Measurements from ENCODE around the gene FMNL3. TPM values are rescaled to one million over a fixed set of nuclear protein-coding genes. Genes with fewer than 3 reads are reported as not detected.
A peak's percentile ranks its signal among the peaks of the same experiment; 100 is the strongest.

Gene FMNL3
- total RNA-seq, 1 experiment from 2014 or later, result 39.2 TPM

DNA sequence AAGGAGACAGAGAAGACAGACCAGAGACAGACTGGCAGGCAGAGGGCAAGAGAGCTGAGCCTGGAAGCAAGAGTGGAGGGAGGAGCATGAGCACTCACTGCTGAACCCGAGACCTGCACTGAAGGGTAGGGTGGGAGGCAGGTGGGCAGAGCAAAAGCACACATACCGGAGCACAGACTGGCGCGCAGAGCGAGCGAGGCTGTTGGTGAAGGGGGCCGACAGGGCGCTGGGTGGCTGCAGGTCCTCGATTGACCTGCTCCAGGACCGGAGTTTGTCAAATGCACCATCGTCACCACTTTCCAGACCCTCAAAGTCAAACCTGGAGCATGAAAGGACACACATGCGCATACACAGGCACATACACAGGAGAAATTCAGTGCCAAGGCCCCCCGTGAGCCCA lies 48.9 kb downstream of the FMNL3 start:
- H3K4me1 ChIP-seq, result peaks cover 11% of the 10 kb centered on the region
- H3K27ac ChIP-seq, result no peak overlapping the region
- no peak overlapping the region for H3K4me3 ChIP-seq
- H3K27me3 ChIP-seq, result no peaks in the 10 kb centered on the region
- no peak for DNase-seq
- peaks cover 49% of the 10 kb centered on the region for H3K36me3 ChIP-seq
- H3K9me3 ChIP-seq (replicated peaks), result no peaks in the 10 kb centered on the region

- Histone ChIP-seq H3K9me3 (replicated peaks) (no peaks in the 10 kb centered on the region), H3K4me3 (no peak overlapping the region), H3K4me1 (no peaks in the 10 kb centered on the region), H3K36me3 (peaks cover 48% of the 10 kb centered on the region), H3K27me3 (no peaks in the 10 kb centered on the region), H3K27ac (no peak overlapping the region)
- no peak for DNase-seq
Observed at GRCh38 chr12:49655595-49656236, 51.5 kb downstream of the FMNL3 start.

- Histone ChIP-seq H3K36me3 (peaks cover 46% of the 10 kb centered on the region), H3K4me1 (no peaks in the 10 kb centered on the region)
Observed at GRCh38 chr12:49654715-49655114, 52.5 kb downstream of the FMNL3 start.

GRCh38 chr12:49652921-49653520 lies 54.2 kb downstream of the FMNL3 start:
- no peak overlapping the region for H3K4me3 ChIP-seq
- no peak for DNase-seq
- peaks cover 50% of the 10 kb centered on the region for H3K36me3 ChIP-seq
- H3K4me1 ChIP-seq, result no peaks in the 10 kb centered on the region
- no peaks in the 10 kb centered on the region for H3K27me3 ChIP-seq
- H3K27ac ChIP-seq, result no peak overlapping the region
- no peaks in the 10 kb centered on the region for H3K9me3 ChIP-seq (replicated peaks)

More at GRCh38 chr12:49654715-49655114, 52.5 kb downstream of the FMNL3 start:
- no peaks in the 10 kb centered on the region for H3K27me3 ChIP-seq
- DNase-seq, result no peak
- H3K27ac ChIP-seq, result no peak overlapping the region
- H3K9me3 ChIP-seq (replicated peaks), result no peaks in the 10 kb centered on the region
- H3K4me3 ChIP-seq, result no peak overlapping the region

DNA sequence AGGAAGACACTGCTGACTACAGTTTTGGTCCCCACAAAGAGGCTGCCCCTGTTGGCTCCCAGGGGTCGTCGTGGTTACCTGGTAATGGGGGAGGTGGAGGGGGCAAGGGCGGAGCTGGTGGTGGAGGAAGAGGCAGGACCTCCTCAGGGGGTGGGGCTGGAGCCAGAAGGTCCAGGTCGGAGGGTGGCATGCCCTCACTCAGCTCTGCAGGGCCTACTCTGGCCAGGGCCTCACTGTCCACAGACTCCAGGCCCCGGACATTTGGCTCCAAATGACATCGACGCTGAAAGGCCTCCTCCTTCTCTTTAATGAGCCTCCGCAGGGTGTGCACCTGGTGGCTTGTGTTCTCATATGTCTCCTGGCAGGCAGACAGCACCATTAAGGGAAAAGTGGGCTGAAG lies 55.4 kb downstream of the FMNL3 start:
- Histone ChIP-seq H3K27me3 (no peaks in the 10 kb centered on the region), H3K36me3 (peaks cover 45% of the 10 kb centered on the region), H3K4me1 (no peaks in the 10 kb centered on the region), H3K27ac (no peak overlapping the region), H3K9me3 (replicated peaks) (no peaks in the 10 kb centered on the region), H3K4me3 (no peak overlapping the region)
- no peak for DNase-seq

DNA sequence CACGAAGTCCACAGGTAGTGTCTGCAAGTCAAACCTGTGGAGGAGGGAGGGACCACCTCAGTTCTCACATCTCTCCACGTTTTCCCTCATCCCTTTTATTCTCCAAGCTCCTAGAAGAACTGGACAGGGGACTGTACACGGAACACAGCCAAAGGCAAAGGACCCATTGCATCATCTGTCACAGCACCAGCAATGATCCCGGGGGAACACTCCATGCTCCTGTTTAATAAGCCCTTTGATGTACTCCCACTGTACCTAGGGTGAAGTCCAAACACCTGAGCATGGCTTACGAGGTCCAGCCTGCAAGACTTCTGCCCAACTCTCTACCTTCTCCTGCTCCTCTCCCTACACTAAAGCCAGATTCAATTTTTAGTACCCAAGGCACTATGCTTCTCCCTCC lies 57.3 kb downstream of the FMNL3 start:
- Histone ChIP-seq H3K36me3 (peaks cover 45% of the 10 kb centered on the region), H3K27ac (no peak overlapping the region), H3K4me3 (no peak overlapping the region), H3K27me3 (no peaks in the 10 kb centered on the region), H3K9me3 (replicated peaks) (no peaks in the 10 kb centered on the region), H3K4me1 (no peaks in the 10 kb centered on the region)
- no peak for DNase-seq

GRCh38 chr12:49649445-49649844 lies 57.8 kb downstream of the FMNL3 start:
- Histone ChIP-seq H3K27me3 (no peaks in the 10 kb centered on the region), H3K4me3 (no peak overlapping the region), H3K36me3 (peaks cover 41% of the 10 kb centered on the region), H3K27ac (no peak overlapping the region), H3K9me3 (replicated peaks) (no peaks in the 10 kb centered on the region), H3K4me1 (no peaks in the 10 kb centered on the region)
- DNase-seq, result no peak

DNA sequence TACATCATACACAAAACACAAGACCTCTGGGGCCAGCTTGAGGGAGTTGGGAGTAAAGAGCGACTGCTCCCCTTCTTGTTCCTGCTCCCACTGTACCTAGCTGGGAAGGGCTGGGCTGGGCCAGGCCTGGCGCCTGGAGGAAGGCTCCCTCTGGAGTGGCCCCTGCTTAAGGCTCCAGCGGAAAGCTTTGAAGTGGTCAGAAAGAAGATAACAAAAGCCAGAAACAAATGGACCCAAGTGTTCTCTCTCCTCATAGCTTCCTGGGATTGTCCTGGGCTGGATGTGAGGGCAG lies 58.5 kb downstream of the FMNL3 start:
- no peak overlapping the region for H3K27ac ChIP-seq
- H3K9me3 ChIP-seq (replicated peaks), result no peaks in the 10 kb centered on the region
- H3K4me3 ChIP-seq, result no peak overlapping the region
- H3K27me3 ChIP-seq, result no peaks in the 10 kb centered on the region
- no peaks in the 10 kb centered on the region for H3K4me1 ChIP-seq
- no peak for DNase-seq
- H3K36me3 ChIP-seq, result peaks cover 46% of the 10 kb centered on the region

DNA sequence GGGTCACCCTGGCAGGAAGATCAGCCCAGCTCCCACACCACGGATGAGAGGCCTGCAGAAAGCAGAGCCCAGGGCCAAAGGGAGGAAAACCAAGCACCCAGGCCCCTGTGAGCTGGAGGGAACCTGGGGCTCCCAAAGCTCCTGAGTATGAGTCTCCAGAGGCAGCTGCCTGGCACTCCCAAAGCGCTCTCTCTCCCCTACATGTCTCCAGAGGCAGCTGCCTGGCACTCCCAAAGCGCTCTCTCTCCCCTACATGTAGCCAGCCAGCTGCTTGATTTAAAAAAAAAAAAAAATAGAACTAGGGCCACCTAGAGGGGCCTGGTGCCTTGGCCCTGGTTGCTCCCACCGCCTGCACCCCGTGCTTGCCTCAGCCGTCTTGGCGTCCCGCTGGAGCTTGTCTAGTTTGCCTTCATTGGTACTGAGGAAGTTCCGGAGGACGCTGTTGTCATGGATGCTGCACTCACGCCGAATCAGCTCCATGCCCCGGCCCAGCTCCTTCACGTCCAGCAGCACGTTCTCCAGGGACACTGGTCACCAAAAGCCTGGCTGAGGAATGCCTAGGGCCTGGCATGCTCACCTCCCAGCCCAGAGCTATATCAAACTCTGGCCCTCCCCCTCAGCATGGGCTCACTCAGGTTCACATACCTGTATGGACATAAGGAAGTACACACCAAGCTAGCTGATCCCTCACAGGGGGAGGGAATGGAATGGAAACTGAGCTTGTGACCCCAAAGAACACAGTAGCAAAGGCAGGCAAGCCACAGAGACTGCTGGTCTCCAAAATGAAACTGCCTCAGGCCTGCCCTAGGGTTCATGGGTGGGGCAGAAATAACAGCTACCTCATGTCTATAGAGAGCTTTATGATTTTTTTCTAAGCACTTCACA lies 59.1 kb downstream of the FMNL3 start:
- H3K9me3 ChIP-seq (replicated peaks), result no peaks in the 10 kb centered on the region
- H3K27ac ChIP-seq, result no peak overlapping the region
- H3K27me3 ChIP-seq, result no peaks in the 10 kb centered on the region
- peaks cover 50% of the 10 kb centered on the region for H3K36me3 ChIP-seq
- H3K4me1 ChIP-seq, result no peaks in the 10 kb centered on the region
- no peak overlapping the region for H3K4me3 ChIP-seq
- no peak for DNase-seq

- DNase-seq, result no peak
- H3K4me1 ChIP-seq, result no peaks in the 10 kb centered on the region
- no peaks in the 10 kb centered on the region for H3K9me3 ChIP-seq (replicated peaks)
- H3K27ac ChIP-seq, result no peak overlapping the region
- H3K4me3 ChIP-seq, result no peak overlapping the region
- H3K27me3 ChIP-seq, result no peaks in the 10 kb centered on the region
- H3K36me3 ChIP-seq, result peaks cover 47% of the 10 kb centered on the region
Observed at GRCh38 chr12:49646871-49647654, 60.1 kb downstream of the FMNL3 start.

DNA sequence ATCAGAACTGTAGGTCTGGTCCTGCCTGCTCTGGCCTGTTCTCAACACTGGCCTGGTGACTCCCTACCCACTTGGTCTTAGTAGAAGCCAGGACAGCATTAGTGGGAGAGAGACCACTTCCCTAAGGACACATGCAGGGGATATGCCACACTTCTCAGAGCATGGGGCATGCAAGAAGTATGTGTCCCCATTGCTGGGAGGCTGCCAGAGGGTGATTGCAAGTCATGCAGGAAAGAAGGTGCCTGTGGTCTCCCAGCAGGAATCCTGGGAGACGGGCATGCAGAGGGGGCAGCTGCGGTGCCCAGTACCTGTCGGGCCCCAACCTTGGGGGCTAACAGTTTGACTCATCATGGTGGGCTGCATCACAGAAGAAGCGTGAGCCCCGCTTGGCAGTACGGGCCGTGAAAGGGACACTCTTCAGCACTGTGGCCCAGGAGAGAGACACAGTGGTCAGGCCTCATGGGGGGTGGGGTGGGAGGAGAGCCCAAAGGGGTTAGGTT lies 60.8 kb downstream of the FMNL3 start:
- DNase-seq, result no peak
- Histone ChIP-seq H3K4me1 (no peaks in the 10 kb centered on the region), H3K27me3 (no peaks in the 10 kb centered on the region), H3K9me3 (replicated peaks) (no peaks in the 10 kb centered on the region), H3K4me3 (no peak overlapping the region), H3K36me3 (peaks cover 47% of the 10 kb centered on the region), H3K27ac (no peak overlapping the region)

DNA sequence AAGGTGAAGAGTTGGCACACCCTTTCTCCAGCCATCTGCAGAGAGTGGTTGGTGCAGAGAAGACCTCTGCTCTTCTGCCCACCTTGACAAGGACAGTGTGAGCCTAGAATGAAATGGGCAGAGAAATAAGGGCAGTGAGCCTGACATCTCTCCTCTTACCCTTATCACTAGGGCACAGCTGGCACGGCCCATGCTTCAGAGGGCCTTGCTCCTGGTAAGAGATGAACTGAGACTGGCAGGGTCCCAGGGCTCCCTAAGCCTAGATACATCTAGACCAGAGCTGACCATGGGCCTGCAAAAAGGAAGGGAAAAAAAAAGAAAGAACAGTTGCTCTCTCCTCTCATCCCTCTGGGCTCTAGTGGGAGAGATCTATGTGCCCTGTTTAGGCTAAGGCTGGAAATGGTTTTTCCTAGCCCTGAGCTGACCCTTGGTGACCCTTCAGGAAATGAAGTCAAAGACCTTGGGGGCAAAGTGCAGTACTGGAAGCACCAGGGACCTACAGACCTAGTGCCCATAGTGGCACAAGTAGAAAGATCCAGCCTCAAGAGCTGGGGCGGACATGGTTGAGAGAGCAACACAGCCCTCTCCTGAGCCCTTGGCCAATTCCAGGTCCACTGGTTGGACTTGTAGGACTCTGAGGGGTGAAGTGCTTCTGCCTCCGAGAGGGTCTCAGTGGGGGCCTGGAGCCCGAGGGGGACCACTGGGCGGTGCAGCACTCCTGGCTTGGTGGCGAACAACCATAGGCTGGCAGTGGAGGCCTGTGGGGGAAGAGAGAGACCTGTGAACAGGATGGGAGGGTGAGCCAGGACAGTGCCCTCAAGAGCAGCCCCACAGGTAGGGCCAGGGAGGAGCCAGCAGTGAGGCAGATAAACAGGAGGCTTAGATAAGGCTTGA lies 61.8 kb downstream of the FMNL3 start:
- no peak for DNase-seq
- H3K9me3 ChIP-seq (replicated peaks), result no peaks in the 10 kb centered on the region
- H3K27ac ChIP-seq, result no peak overlapping the region
- H3K27me3 ChIP-seq, result no peaks in the 10 kb centered on the region
- no peaks in the 10 kb centered on the region for H3K4me1 ChIP-seq
- no peak overlapping the region for H3K4me3 ChIP-seq
- H3K36me3 ChIP-seq, result peaks cover 43% of the 10 kb centered on the region

GRCh38 chr12:49644620-49644994 lies 62.6 kb downstream of the FMNL3 start:
- H3K4me1 ChIP-seq, result no peaks in the 10 kb centered on the region
- H3K27me3 ChIP-seq, result no peaks in the 10 kb centered on the region
- peaks cover 41% of the 10 kb centered on the region for H3K36me3 ChIP-seq
- DNase-seq, result peak; percentile 77 to 89
- H3K4me3 ChIP-seq, result no peak overlapping the region
- no peak overlapping the region for H3K27ac ChIP-seq
- no peaks in the 10 kb centered on the region for H3K9me3 ChIP-seq (replicated peaks)

All from SJCRH30 (cell line).